Brain microvascular endothelial cell (primary cell): ENCODE data around the gene GATB.

Experiments used
- DNase-seq: peaks from one replicate; pipeline ENCODE4 v3.0.0-alpha.2; 2020
- H3K27ac ChIP-seq: fragments of 250-450 bp; sonication (Bioruptor Pico); 2 replicates; pipeline ENCODE4 v1.5.1; 2020; ENCODE audit warnings: mild to moderate bottlenecking, moderate library complexity
- H3K27me3 ChIP-seq: fragments of 250-450 bp; sonication (Bioruptor Pico); replicated peaks from 2 replicates; pipeline ENCODE4 v1.5.1; 2020; ENCODE audit warnings: mild to moderate bottlenecking
- H3K36me3 ChIP-seq: fragments of 250-450 bp; sonication (Bioruptor Pico); replicated peaks from 2 replicates; pipeline ENCODE4 v1.5.1; 2020; ENCODE audit warnings: mild to moderate bottlenecking
- H3K4me3 ChIP-seq: 2 replicates; pipeline ENCODE4 v1.5.1; 2011; ENCODE audit warnings: low read depth, mild to moderate bottlenecking, control low read depth, low read length, moderate library complexity
- in situ Hi-C: cut with HindIII; loops from 2 replicates; pipeline ENCODE4 v1.10.0; 2017; ENCODE audit warnings: low sequenced_read_pairs, low pct_ligation_motif_present
- TF ChIP-seq, protein P1 (sequence below): IDR thresholded peaks from 2 replicates; pipeline ENCODE4 v1.5.1; 2011; ENCODE audit warnings: low read depth, mild to moderate bottlenecking, moderate library complexity, low read length, control low read depth, inconsistent platforms; ENCODE audit errors: missing control alignments

Gene GATB

GRCh38 chr4:151715881-151716280 is 44.9 kb downstream of the GATB start:
- DNase-seq, result no peak
- H3K27me3 ChIP-seq, result no peaks in the 10 kb centered on the region
- no peaks in the 10 kb centered on the region for H3K36me3 ChIP-seq
- no peak overlapping the region for H3K4me3 ChIP-seq
- H3K27ac ChIP-seq, result no peak overlapping the region
- TF ChIP-seq, protein P1, sequence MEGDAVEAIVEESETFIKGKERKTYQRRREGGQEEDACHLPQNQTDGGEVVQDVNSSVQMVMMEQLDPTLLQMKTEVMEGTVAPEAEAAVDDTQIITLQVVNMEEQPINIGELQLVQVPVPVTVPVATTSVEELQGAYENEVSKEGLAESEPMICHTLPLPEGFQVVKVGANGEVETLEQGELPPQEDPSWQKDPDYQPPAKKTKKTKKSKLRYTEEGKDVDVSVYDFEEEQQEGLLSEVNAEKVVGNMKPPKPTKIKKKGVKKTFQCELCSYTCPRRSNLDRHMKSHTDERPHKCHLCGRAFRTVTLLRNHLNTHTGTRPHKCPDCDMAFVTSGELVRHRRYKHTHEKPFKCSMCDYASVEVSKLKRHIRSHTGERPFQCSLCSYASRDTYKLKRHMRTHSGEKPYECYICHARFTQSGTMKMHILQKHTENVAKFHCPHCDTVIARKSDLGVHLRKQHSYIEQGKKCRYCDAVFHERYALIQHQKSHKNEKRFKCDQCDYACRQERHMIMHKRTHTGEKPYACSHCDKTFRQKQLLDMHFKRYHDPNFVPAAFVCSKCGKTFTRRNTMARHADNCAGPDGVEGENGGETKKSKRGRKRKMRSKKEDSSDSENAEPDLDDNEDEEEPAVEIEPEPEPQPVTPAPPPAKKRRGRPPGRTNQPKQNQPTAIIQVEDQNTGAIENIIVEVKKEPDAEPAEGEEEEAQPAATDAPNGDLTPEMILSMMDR, result no peak
- in situ Hi-C loops, result no loop called here

GRCh38 chr4:151712777-151713176 is 48.0 kb downstream of the GATB start:
- no peak for DNase-seq
- in situ Hi-C loops, result no loop called here
- Histone ChIP-seq H3K4me3 (no peak overlapping the region), H3K27me3 (no peaks in the 10 kb centered on the region), H3K36me3 (no peaks in the 10 kb centered on the region), H3K27ac (no peak overlapping the region)
- TF ChIP-seq, protein P1, result no peak

DNA sequence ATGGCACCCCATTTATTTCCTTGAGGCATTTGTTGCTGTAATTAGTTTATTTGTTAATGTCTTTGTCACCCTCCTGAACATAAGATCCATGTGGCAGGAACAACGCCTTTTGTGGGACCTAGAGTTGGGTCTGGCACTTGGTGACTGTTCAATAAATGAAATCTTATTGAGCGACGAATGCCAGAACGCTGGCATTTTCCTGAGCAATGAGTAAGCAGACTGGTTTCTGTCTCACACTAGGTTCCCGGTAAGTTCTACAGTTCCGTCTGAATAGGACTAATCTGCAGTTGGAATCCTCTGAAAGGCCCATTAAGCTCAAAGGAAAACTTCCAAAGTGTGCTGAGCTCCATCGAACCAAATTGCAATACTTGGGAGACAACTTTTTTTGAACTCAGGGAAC is 49.2 kb downstream of the GATB start:
- no peaks in the 10 kb centered on the region for H3K36me3 ChIP-seq
- no peak overlapping the region for H3K4me3 ChIP-seq
- no peak overlapping the region for H3K27ac ChIP-seq
- H3K27me3 ChIP-seq, result no peaks in the 10 kb centered on the region
- no peak for DNase-seq
- TF ChIP-seq, protein P1, result no peak
- in situ Hi-C loops, result no loop called here

- in situ Hi-C loops, result no loop called here
- Histone ChIP-seq H3K4me3 (no peak overlapping the region), H3K27ac (no peak overlapping the region), H3K36me3 (no peaks in the 10 kb centered on the region), H3K27me3 (no peaks in the 10 kb centered on the region)
- no peak for DNase-seq
- TF ChIP-seq, protein P1, result no peak
These were observed 51.2 kb downstream of the GATB start for GRCh38 chr4:151709587-151709986.

DNA sequence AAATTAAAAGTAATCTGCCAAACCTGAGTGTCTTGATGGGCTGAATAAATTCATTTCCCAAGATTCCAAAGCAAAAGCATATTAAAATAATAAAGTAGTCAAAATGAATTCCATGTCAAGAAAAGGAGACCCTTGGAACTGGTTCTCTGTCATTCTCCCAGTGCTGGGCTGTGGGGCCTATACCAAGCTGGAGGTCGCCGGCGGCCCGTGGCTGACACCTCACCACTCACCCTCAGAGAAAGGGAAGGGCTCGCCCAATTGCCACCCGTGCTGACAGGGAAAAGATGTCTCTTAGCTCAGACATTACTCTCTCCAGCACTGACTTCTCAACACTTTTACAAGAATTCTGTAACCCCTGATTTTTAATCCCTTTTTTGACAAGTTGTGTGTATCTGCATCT is 51.7 kb downstream of the GATB start:
- Histone ChIP-seq H3K36me3 (no peaks in the 10 kb centered on the region), H3K4me3 (no peak overlapping the region), H3K27me3 (no peaks in the 10 kb centered on the region), H3K27ac (no peak overlapping the region)
- no peak for DNase-seq
- in situ Hi-C loops, result no loop called here
- TF ChIP-seq, protein P1, result no peak

- no peak overlapping the region for H3K27ac ChIP-seq
- DNase-seq, result no peak
- TF ChIP-seq, protein P1, result no peak
- no peaks in the 10 kb centered on the region for H3K36me3 ChIP-seq
- in situ Hi-C loops, result no loop called here
- no peak overlapping the region for H3K4me3 ChIP-seq
- no peaks in the 10 kb centered on the region for H3K27me3 ChIP-seq
These were observed 52.7 kb downstream of the GATB start for GRCh38 chr4:151708100-151708499.
